Measurements from ENCODE around the gene KRTAP10-2.

DNA sequence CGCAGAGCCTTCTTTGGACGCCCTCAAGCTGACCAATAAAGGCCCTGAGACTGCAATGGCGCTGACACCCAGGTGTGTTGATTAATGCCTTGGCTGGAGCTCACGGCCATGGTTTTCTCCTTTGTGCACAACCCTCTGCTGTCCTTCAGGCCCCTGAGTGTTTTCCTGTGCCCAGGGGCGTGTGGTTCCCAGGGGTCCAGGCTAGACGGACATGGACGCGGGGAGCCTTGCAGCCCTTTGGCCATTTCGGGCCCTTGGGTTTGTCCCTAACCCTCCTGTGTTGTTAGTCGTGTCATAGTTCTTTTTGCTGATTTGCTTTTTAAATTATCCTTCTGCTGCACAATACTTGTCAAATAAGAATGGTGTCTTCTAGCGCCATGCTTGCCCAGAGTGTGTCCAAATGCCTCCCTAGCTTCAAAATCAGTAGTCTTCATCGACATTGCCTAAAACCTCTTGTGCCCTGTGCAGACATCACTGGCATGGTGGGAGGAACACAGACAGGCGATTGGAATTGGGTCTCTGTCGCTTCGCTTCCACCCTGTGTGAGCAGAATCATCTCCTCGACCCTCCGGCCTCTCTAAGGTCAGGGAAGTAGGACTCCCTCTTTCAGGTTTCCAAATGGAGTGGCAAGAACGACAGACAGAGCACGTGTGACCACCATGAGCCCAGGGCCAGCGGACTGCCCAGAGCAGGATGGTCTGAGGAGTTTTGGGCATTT is 24.2 kb upstream of the KRTAP10-2 start:
- TF ChIP-seq POLR2A (IDR thresholded peaks at IDR 0.05; ENCODE audit: borderline replicate concordance, extremely low read depth, insufficient read depth, insufficient read length) = no peak
- TF ChIP-seq EZH2 (IDR thresholded peaks at IDR 0.05) = no peak
- TF ChIP-seq, protein P1, sequence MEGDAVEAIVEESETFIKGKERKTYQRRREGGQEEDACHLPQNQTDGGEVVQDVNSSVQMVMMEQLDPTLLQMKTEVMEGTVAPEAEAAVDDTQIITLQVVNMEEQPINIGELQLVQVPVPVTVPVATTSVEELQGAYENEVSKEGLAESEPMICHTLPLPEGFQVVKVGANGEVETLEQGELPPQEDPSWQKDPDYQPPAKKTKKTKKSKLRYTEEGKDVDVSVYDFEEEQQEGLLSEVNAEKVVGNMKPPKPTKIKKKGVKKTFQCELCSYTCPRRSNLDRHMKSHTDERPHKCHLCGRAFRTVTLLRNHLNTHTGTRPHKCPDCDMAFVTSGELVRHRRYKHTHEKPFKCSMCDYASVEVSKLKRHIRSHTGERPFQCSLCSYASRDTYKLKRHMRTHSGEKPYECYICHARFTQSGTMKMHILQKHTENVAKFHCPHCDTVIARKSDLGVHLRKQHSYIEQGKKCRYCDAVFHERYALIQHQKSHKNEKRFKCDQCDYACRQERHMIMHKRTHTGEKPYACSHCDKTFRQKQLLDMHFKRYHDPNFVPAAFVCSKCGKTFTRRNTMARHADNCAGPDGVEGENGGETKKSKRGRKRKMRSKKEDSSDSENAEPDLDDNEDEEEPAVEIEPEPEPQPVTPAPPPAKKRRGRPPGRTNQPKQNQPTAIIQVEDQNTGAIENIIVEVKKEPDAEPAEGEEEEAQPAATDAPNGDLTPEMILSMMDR (IDR thresholded peaks at IDR 0.05 in 2 of 3, conservative IDR thresholded peaks at IDR 0.05 in 1 of 3; ENCODE audit: borderline replicate concordance in 1 of 3, insufficient read depth in 1 of 3, low read depth in 2 of 3, low read length in 2 of 3) = no peak
- no peak for TF ChIP-seq POLR2AphosphoS5 (IDR thresholded peaks at IDR 0.05; ENCODE audit: low read depth, low read length)
- TF ChIP-seq, protein P2, sequence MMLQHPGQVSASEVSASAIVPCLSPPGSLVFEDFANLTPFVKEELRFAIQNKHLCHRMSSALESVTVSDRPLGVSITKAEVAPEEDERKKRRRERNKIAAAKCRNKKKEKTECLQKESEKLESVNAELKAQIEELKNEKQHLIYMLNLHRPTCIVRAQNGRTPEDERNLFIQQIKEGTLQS (IDR thresholded peaks at IDR 0.05) = no peak
- no peak for TF ChIP-seq ZFX (IDR thresholded peaks at IDR 0.05)
- TF ChIP-seq, protein P3, sequence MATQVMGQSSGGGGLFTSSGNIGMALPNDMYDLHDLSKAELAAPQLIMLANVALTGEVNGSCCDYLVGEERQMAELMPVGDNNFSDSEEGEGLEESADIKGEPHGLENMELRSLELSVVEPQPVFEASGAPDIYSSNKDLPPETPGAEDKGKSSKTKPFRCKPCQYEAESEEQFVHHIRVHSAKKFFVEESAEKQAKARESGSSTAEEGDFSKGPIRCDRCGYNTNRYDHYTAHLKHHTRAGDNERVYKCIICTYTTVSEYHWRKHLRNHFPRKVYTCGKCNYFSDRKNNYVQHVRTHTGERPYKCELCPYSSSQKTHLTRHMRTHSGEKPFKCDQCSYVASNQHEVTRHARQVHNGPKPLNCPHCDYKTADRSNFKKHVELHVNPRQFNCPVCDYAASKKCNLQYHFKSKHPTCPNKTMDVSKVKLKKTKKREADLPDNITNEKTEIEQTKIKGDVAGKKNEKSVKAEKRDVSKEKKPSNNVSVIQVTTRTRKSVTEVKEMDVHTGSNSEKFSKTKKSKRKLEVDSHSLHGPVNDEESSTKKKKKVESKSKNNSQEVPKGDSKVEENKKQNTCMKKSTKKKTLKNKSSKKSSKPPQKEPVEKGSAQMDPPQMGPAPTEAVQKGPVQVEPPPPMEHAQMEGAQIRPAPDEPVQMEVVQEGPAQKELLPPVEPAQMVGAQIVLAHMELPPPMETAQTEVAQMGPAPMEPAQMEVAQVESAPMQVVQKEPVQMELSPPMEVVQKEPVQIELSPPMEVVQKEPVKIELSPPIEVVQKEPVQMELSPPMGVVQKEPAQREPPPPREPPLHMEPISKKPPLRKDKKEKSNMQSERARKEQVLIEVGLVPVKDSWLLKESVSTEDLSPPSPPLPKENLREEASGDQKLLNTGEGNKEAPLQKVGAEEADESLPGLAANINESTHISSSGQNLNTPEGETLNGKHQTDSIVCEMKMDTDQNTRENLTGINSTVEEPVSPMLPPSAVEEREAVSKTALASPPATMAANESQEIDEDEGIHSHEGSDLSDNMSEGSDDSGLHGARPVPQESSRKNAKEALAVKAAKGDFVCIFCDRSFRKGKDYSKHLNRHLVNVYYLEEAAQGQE (IDR thresholded peaks at IDR 0.05; ENCODE audit: low read depth) = no peak
- TF ChIP-seq EGR1 (IDR thresholded peaks at IDR 0.05; ENCODE audit: low read depth) = no peak
- TF ChIP-seq EZH2phosphoT487 (IDR thresholded peaks at IDR 0.05; ENCODE audit: borderline replicate concordance) = no peak
- TF ChIP-seq, protein P4, sequence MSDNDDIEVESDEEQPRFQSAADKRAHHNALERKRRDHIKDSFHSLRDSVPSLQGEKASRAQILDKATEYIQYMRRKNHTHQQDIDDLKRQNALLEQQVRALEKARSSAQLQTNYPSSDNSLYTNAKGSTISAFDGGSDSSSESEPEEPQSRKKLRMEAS (IDR thresholded peaks at IDR 0.05) = no peak
- TF ChIP-seq RAD21 (IDR thresholded peaks at IDR 0.05; ENCODE audit: low read depth) = no peak

Data from HCT116 (cell line).